Activated T-cell treated with anti-CD3 and anti-CD28 coated beads for 1 hour (primary cell): ENCODE data around the gene TTC6.

Experiments
- DNase-seq: peaks from one replicate; pipeline ENCODE4 v3.0.0-alpha.2; 2020; ENCODE audit warnings: low read depth

The TTC6 gene

DNA sequence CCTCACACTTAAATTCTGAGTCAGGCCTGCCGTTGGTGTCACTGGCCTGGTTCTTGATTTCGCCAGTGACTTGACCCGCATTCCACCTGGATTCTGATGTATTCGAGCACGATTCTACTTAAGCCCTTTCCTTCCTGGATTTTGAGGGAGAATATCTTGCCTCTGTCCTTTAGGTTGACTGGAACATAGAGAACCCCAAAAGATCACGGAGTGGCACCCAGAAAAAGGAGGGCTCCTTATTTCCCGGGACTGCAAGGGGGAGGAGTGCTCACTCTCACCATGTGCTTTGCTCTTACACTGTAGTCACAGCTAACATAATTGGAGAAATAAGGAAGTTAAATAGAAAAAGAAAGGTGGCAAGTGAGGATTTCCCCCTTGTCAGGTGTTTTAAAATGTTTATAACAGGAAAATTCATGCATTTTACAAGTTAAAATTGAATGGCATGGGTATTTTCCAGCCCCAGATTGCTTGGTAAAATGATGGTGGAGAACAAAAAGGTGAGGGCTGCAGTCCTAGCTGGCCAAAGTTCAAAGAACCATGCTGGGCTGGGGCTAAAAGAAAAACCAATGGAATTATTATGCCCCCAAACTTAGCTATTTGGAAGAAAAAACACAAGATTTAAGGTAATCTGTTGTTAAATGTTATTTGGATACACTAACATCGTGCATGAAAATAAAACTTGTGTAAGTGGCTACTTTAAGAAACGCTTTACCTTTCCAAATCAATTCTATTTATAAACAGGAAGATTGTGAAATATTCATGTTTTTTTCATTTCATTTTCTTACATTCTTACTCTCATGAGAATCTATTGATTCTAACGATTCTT is 9.2 kb upstream of the TTC6 start:
- no peak for DNase-seq

DNA sequence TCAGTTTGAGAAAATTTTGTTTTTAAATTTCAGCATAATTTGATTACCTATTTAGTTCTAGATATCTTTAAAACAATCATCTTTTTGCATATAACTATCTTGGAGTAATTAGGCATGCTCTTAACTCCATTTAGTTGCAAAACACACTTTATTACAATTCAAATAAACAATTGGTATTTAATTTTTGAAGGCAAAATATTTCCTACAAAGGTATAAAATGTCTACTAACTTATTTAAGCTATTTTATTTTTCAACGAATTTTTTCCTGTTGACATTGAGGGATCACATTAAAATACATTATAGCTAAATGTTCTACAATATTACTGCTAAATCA is 8.7 kb upstream of the TTC6 start:
- DNase-seq: no peak

DNA sequence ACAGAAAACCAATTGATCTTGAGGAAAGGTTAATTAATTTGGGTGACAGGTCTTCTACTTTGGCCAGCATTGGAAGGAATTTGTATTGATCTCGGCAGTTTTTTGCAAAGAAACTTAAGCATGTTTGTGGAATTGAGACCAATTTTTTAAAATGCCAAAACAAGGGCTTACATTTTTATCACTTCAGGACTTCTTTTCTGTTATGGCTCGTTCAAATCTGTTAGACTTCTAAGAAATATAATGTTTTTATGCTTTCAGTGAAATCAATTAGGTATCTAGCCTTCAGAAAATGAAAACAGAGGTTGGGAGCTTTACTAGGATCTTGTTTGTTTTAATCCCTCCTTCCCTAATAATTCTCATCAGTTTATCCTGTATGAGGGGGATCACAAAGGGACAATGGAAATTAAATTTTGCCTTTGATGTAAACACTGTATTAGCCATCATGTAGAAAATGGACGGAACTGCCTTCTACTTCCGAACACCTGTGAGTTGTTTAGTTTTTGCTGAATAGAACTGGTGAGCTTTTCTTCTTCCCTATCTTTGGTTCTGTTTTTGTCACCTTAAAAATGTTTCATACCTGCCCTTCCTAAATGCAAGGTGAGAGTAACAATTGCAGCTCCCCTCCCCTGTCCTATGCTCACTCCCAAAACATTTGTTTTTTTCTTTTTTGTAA is 8.2 kb upstream of the TTC6 start:
- no peak for DNase-seq

DNA sequence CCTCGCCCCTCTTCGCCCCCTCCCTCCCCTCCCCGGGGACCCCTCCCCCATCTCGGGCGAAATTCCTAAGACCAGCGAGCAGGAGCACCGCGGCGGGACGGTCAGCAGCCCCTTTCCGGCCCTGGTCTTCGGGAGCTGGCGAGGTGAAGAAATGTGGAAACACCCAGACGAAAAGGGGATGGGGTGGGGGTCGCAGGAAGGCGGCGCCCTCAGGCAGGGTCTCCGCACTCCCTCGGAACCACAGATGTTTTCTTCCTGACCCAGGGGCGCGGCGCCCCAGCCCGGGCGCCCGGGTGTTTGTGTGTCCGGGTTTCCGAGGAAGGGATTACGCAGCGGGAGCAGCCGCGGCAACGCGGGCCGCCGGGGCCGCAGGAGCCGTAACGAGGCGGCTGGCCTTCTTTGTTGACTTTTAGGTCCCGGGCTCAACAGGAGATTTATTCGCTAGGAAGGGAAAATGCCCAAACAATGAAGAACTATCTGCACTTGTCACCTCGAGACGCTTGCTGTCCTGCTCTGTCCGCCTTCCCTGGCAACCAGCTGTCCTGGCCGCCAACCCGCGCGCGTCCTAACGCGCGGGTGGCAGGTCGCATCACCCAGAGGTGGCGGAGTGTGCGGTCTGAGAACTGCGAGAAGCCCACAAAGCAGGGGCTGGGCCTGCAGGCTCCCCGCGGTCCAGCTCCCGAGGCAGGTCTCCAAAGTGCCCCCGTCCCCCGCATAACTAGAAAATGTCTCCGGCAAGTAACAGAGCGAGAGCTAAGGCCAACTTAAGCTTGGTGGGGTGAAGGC is 7.4 kb upstream of the TTC6 start:
- DNase-seq: no peak

DNA sequence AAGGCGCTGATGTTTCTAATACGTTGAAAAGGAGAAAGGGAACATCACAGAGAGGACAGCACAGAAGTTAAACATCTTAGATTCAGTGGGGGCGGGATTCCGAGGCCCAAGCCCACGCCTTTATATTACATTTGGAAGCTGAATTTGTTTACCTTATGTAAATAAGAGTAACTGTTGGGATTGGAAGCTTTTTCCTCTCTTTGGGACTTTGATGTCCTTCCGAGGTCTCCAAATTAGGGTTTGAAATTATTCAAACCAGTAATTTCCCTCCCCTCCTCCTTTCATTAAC is 6.8 kb upstream of the TTC6 start:
- DNase-seq: no peak

DNA sequence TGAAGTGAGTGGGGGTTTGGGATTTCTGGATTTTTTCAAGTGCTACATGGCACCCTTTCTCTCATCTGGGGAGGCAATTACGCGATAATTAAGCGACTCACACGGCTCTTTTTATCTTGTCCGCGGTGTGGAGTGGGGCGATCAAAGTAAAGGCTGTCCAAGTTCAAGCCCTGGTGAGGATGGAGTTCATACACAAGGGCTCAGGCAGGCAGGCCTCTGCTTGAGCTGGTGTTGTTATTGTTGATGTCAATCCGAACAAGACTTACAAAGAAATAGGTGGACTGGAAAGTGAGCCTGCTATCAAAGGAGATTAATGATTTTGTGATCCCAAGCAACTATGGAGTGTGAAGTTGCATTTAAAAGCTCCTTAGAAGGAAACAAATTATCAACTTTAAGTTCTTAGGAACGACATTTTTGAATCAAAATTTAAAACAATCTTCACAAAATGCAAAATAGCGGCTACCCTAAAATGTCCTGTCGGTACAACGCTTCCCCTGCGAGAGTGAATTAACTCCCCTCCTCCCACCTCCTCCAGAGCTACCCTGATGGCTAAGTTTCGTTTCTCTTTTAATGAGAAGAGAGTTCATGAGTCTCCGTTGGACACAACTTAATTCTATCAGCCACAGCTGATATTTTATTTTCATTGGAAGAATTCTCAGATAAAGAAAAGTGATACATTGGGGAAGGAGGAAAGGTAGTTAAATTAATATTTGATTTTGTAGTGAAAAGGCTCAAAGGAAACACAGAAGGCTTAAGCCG is 6.3 kb upstream of the TTC6 start:
- DNase-seq: no peak

DNA sequence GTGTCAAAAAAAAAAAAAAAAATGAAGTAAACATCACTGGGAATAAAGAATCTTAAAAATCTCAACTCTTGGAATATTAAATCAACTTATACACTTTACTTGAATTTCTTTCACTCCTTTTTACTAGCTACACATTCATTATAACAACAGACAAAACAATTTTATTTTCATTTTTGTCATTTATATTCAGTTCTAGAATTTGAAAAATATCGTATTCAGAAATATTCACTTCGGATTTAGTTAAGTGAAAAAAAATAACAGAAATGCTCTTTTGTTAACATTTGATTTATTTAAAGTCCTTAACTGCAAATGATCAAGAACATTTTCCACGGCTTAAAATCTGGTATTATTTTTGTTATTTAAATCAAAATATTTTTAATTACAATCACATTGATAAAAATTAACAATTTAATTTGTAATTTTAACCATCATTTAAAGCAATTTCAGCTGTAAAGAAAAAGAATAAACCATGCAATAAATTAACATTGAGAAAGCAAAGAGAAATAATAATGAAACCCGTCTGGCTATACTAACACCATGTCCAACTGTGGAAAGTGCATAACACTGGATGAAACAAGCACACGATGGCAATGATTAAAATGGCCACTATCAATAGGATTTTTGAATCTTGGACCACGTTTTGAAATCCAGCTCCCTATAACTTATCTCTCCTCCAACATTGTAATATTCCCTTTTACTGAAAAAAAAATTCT is 5.6 kb upstream of the TTC6 start:
- DNase-seq: no peak

DNA sequence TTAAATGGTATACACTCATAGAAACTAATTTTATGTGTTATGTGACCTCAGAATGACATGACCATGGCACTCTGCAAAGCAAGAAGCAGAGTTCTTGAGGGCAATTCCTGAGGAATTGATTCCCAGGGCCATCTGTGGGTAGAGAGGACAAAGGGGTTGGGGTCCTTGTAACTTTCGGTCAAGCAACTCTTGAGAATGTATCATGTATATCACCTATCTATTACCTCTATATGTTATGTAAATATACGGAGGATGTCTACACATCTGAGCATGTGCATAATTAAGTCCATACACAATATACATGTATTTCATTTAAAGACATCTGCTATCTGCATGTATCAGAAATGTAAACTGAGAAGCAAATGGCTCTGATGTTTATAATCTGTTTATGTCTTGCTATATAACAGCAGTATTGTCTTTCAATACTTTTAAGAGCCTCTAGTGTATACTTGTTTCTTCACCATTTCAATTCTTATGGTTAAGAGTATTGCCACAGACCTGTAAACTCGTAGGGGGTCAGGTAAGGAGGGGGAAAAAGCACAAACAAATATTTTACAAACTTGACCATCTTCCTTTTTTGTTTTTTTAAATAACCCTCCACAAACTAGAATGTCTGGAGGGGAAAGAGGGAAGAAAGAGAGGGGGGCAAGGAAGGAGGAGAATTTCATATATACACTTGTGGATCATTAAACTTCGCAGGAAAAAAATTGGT is 4.8 kb upstream of the TTC6 start:
- DNase-seq: no peak

DNA sequence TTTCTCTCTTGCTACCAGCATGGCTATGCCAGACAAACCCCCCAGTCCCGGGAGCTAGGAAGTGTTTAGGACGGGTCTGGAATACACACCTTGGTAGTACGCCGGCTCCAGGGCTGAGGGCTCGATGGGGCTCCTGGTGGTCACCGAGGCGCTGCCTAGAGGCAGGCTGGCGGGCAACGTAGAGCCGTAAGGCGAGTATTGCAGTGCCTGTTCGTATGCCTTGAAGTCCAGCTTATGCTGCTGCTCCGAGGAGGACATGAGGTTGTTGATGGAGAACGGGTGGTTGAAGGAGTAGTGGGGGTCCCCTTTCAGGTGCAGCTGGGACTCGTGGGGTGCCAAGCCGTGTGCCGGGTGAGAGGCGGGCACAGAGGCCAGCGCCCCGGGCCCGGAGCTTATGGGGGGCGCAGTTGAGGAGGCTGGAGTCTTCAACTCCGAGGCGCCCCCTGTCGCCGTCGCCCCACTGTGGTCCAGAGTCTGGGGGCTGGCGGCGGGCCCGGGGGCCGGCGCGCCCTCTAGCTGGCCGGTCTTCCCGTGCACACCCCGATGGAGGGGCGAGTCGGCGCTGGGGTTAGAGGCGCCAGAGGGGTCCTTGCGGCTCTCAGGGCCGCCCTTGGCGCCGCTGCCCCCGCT is 4.0 kb upstream of the TTC6 start:
- no peak for DNase-seq

DNA sequence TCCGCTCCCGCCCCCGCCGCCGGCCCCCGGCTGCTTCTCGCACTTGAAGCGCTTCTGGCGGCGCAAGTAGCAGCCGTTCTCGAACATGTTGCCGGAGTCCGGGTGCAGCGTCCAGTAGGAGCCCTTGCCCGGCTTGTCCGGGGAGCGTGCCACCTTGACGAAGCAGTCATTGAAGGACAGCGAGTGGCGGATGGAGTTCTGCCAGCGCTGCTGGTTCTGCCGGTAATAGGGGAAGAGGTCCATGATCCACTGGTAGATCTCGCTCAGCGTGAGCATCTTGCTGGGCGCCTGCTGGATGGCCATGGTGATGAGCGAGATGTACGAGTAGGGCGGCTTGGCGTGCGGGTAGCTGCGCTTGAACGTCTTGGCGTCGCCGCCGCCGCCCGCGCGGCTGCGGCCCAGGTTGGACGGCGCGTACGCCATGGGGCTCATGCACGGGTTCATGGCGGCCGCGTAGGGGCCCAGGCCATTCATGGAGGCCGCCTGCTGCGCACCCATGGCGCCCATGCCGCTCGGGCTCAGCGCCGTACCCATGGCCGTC is 3.4 kb upstream of the TTC6 start:
- DNase-seq: no peak

DNA sequence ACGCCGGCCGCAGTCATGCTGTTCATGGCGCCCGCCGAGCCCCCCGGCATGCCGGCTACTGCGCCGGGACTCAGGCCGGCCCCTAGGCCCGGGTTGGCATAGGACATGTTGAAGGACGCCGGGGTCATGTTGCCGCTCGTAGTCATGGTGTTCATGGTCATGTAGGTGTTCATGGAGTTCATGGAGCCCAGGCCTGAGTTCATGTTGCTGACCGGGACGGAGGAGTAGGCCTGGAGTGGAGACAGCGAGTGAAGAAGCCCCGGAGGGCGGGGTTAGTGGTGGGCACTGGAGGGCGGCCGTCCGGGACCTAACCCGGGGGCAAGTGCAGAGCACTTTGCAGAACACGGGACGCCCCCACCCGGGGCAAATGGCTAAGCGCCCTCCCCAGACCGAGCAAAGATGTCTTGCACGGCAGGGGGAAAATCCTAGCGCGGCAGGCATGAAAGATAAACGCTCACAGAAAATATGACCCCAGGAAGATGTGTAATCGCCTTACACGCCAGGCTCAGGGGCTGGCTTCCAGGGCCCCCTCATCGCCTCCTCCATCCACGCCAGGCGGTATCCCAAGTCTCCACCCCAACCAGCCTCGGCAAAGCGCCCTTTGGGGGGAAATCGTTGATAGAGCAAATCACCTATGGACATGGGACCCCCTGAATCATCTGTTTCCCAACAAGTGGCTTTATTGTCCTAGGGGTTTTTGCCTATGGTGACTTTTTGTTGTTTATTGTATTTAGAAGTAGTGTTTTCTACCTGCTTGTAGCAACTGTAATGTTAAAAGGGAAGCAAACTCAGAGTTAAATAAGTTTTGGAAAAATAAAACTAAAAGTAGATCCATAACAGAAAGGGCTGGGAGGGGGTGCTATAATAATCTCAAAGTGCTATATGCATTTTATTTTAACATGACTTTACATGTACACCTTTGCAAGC is 2.7 kb upstream of the TTC6 start:
- no peak for DNase-seq

DNA sequence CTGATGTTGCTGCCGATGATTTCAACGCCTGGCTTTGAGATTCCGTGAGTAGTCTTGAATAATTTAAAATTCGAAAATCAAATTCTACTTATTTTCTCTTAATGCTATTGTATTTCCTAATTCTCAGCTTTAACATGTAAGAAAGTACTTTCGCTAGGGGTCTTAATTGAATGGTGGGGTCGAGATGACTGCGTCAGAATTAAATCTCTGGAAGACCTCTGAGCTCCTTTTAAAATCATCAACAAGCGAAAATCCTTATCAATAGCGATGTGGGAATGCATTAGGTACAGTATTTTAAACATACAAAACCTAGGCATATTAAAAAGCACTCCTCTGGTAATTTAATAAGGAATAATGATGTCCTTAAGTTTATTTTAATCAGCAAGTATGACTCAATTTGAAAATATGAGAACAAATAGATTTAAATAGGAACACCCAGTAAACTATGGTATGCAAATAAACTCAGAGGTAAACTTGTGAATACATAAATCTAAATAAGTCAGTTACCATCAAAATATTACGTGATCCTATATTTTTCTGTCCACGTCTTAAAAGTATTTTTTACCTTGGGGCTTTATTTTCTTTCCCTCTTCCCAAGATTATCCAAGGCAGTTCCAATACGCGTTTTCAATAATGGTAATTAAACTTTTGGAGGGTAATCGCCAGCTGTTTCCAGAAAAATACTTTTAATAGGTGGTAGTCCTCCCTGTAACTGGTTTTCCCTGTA is 1.8 kb upstream of the TTC6 start:
- DNase-seq: no peak

DNA sequence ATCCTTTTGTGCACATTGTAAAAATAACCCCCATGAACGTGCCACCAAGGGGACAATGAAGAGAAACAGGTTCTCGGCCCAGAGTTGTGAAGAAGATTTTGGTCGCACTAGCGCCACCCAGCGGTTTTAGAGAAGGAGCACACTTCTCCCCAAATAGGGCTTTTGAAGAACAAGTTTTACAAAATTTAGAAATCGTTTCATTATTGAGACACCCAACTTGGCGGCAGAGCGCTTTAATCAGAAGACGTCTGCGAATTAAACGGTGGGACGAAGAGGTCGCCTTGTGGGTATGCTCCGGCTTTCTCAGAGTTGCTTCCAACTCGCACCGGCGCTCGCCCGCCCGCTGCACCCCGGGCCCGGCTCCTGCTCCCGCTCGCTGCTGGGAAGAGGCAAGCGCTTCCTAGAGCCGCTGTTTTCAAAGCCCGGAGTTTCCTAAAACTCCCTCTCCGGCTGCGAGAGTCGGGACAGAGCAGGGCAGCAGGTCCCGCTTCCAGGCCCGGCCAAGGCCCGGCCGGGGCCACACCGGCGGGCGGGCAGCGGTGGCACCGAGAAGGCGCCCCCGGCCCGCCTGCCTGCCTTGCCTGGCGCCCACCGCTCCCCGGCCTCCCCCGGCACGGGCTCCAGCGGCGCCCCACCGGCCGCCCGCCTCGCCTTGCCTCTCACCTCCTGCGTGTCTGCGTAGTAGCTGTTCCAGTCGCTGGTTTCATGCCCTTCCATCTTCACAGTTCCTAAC is 1.0 kb upstream of the TTC6 start:
- no peak for DNase-seq

DNA sequence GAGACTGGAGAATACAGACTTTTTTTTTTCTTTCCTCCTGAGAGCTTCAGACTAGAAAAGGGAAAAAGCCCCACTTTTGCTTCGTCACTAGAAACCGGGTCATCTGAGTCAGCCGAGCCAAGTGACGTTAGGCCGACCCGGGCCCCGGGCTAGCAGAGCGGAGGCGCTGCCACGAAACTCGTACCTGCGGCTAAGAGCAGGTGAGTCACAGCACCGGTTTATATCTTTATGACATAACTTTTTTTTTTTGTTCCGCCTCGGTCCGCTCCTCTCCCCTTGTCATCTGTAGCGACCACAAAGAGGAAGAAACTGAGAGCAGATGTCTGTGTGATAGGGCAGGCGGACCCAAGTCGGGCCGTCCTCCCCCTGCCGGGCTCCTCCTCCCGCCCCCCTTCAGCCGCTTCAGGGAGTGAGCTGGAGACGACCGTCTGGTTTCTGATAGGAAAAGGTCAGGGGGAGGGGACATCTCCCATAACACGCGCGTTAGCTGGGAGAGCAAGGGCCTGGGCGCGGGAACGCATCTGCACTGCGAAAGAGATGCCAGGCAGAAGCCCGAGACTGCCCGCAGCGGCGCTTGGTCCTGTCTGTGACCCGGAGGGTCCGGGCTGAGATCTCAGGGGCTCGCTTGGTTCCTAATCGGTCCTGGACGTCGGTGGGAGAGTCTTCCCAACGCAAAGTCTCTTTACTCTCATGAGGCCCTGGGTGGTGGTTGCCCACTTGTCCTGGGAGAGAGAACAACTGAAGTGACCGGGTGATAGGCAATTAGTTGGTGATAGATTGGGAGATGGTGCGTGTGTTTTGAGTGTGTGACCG is 586 bp downstream of the TTC6 start:
- no peak for DNase-seq

DNA sequence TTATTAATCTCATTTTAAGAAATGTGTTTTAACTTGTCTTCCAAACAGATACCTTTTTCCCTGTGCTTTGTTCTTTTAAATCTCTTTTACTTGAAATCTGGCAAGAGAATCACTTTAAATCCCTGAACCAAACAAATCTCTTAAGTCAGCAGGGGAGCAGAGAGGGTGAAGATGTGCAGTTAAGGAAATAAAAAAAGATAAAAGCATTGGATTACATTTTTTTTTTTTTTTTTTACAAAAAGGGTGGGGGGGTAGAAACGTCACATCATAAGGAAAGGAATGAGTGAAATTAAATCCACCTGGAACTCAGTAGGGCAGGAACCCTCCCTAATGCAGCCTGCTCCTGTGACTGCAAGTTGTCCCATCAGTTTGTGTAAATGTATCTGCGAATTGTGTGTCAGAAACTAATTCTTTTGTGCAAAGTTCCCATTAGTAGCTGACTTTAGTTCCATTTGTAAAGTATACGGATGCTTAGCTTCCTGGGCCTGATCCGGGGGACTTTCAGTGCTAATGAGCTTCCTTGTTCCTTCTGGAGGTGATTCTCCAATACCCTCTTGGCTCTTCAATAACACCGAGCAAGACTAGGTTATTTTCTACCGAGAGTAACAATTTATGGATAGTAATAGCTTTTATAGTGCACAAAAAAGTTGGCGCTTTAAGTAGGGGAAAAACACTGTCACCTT is 1.5 kb downstream of the TTC6 start:
- DNase-seq: no peak

DNA sequence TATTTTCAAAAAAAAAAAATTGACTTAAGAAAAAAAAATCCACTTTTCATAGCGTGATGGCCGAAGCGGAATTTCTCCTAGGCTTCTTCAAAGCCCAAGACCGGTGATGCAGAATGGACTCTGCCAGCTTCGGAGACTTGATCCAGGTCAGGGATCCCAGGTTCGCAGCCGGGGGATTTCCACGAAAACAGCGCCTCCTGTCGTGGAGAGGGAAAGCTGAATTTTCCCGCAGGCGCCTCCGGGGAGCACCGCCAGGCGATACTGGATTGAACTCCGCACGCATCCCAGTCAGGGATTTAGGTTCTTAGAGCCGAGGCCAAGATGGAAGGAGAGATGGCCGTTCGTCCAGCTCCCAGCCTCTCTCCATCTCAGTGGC is 2.1 kb downstream of the TTC6 start:
- no peak for DNase-seq
